ENCODE results near the gene OXGR1.

The OXGR1 gene

GRCh38 chr13:96968027-96968426 lies 26.2 kb downstream of the OXGR1 start:
- no peak for TF ChIP-seq JUND (IDR thresholded peaks at IDR 0.05; ENCODE audit: low read depth)
- DNase-seq (ENCODE audit: low read depth in 1 of 2, low spot score in 1 of 2) = peak in 1 of 2 experiments; percentile 6
- in situ Hi-C loops (cut with HindIII; ENCODE audit: low pct_unique_long_range_greater_than_20kb, low sequenced_read_pairs) = no loop called here

GRCh38 chr13:96967248-96967745 lies 27.0 kb downstream of the OXGR1 start:
- in situ Hi-C loops (cut with HindIII; ENCODE audit: low pct_unique_long_range_greater_than_20kb, low sequenced_read_pairs) = no loop called here
- peak in 1 of 2 experiments; percentile 41 for DNase-seq (ENCODE audit: low read depth in 1 of 2, low spot score in 1 of 2)
- no peak for TF ChIP-seq JUND (IDR thresholded peaks at IDR 0.05; ENCODE audit: low read depth)

- DNase-seq (ENCODE audit: low read depth in 1 of 2, low spot score in 1 of 2) = no peak
- TF ChIP-seq JUND (IDR thresholded peaks at IDR 0.05; ENCODE audit: low read depth) = no peak
- in situ Hi-C loops (cut with HindIII; ENCODE audit: low pct_unique_long_range_greater_than_20kb, low sequenced_read_pairs) = no loop called here
Observed at GRCh38 chr13:96966415-96967102, 27.7 kb downstream of the OXGR1 start.

- in situ Hi-C loops (cut with HindIII; ENCODE audit: low pct_unique_long_range_greater_than_20kb, low sequenced_read_pairs) = no loop called here
- peak; percentile 6 to 49 for DNase-seq (ENCODE audit: low read depth in 1 of 2, low spot score in 1 of 2)
- no peak for TF ChIP-seq JUND (IDR thresholded peaks at IDR 0.05; ENCODE audit: low read depth)
Observed at GRCh38 chr13:96963786-96964475, 30.3 kb downstream of the OXGR1 start.

- DNase-seq (ENCODE audit: low read depth in 1 of 2, low spot score in 1 of 2) = no peak
- in situ Hi-C loops (cut with HindIII; ENCODE audit: low pct_unique_long_range_greater_than_20kb, low sequenced_read_pairs) = no loop called here
- no peak for TF ChIP-seq JUND (IDR thresholded peaks at IDR 0.05; ENCODE audit: low read depth)
Observed at GRCh38 chr13:96960379-96960778, 33.9 kb downstream of the OXGR1 start.

- in situ Hi-C loops (cut with HindIII; ENCODE audit: low pct_unique_long_range_greater_than_20kb, low sequenced_read_pairs) = no loop called here
- TF ChIP-seq JUND (IDR thresholded peaks at IDR 0.05; ENCODE audit: low read depth) = no peak
- peak; percentile 13 to 53 for DNase-seq (ENCODE audit: low read depth in 1 of 2, low spot score in 1 of 2)
Observed at GRCh38 chr13:96958286-96958891, 35.9 kb downstream of the OXGR1 start.

GRCh38 chr13:96952595-96952994 lies 41.7 kb downstream of the OXGR1 start:
- in situ Hi-C loops (cut with HindIII; ENCODE audit: low pct_unique_long_range_greater_than_20kb, low sequenced_read_pairs) = no loop called here
- DNase-seq (ENCODE audit: low read depth in 1 of 2, low spot score in 1 of 2) = no peak
- no peak for TF ChIP-seq JUND (IDR thresholded peaks at IDR 0.05; ENCODE audit: low read depth)

GRCh38 chr13:96948127-96948526 lies 46.1 kb downstream of the OXGR1 start:
- TF ChIP-seq JUND (IDR thresholded peaks at IDR 0.05; ENCODE audit: low read depth) = no peak
- no peak for DNase-seq (ENCODE audit: low read depth in 1 of 2, low spot score in 1 of 2)
- in situ Hi-C loops (cut with HindIII; ENCODE audit: low pct_unique_long_range_greater_than_20kb, low sequenced_read_pairs) = no loop called here

GRCh38 chr13:96947343-96947910 lies 46.8 kb downstream of the OXGR1 start:
- TF ChIP-seq JUND (IDR thresholded peaks at IDR 0.05; ENCODE audit: low read depth) = no peak

GRCh38 chr13:96946709-96947311 lies 47.5 kb downstream of the OXGR1 start:
- in situ Hi-C loops (cut with HindIII; ENCODE audit: low pct_unique_long_range_greater_than_20kb, low sequenced_read_pairs) = no loop called here
- no peak for DNase-seq (ENCODE audit: low read depth in 1 of 2, low spot score in 1 of 2)

More at GRCh38 chr13:96947343-96947910, 46.8 kb downstream of the OXGR1 start:
- in situ Hi-C loops (cut with HindIII; ENCODE audit: low pct_unique_long_range_greater_than_20kb, low sequenced_read_pairs) = no loop called here
- no peak for DNase-seq (ENCODE audit: low read depth in 1 of 2, low spot score in 1 of 2)

GRCh38 chr13:96940961-96941360 lies 53.3 kb downstream of the OXGR1 start:
- TF ChIP-seq JUND (IDR thresholded peaks at IDR 0.05; ENCODE audit: low read depth) = no peak
- in situ Hi-C loops (cut with HindIII; ENCODE audit: low pct_unique_long_range_greater_than_20kb, low sequenced_read_pairs) = no loop called here
- no peak for DNase-seq (ENCODE audit: low read depth in 1 of 2, low spot score in 1 of 2)

More at GRCh38 chr13:96946709-96947311, 47.5 kb downstream of the OXGR1 start:
- no peak for TF ChIP-seq JUND (IDR thresholded peaks at IDR 0.05; ENCODE audit: low read depth)

- in situ Hi-C loops (cut with HindIII; ENCODE audit: low pct_unique_long_range_greater_than_20kb, low sequenced_read_pairs) = no loop called here
- DNase-seq (ENCODE audit: low read depth in 1 of 2, low spot score in 1 of 2) = no peak
- no peak for TF ChIP-seq JUND (IDR thresholded peaks at IDR 0.05; ENCODE audit: low read depth)
Observed at GRCh38 chr13:96935901-96936300, 58.4 kb downstream of the OXGR1 start.
